SK-N-SH (cell line): ENCODE results near the gene ERC2. TPM values are rescaled to one million over a fixed set of nuclear protein-coding genes. Genes with fewer than 3 reads are reported as not detected.

Experiments
- CTCF ChIA-PET: fragments of 300-600, 350-600 bp; formaldehyde crosslinking; extraction: SDS; loops from one replicate; lab custom pipeline; 2021; lab: Yijun Ruan, JAX
- POLR2A ChIA-PET: fragments of 350-600 bp; sonication (Branson Sonifier 250); formaldehyde crosslinking; extraction: SDS; loops from one replicate; lab custom pipeline; 2020; ENCODE audit warnings: antibody characterized with exemption, inconsistent platforms; lab: Yijun Ruan, JAX
- DNase-seq: peaks from one replicate; pipeline ENCODE4 v3.0.0; 2012
- H2AFZ ChIP-seq: fragments of 200-600 bp; sonication (generic); 2 replicates; pipeline ENCODE4 v1.8.1; 2016; ENCODE audit warnings: antibody characterized with exemption, mild to moderate bottlenecking, low read depth
- H3F3A ChIP-seq: fragments of 200-600 bp; sonication (generic); replicated peaks from 2 replicates; pipeline ENCODE3; 2016; ENCODE audit warnings: antibody characterized with exemption, mild to moderate bottlenecking; ENCODE audit not compliant: insufficient read depth
- H3K27ac ChIP-seq, 2 experiments: fragments of 200-500 bp in 1 of 2; fragments of 200-600 bp in 1 of 2; sonication (Bioruptor generic) in 1 of 2; sonication (generic), shearing (Covaris generic) in 1 of 2; 2 replicates each; pipeline versions ENCODE4 v1.5.1 to v1.6.1; 2014 to 2016; ENCODE audit warnings: low read depth in 2 of 2, inconsistent platforms in 1 of 2, low read length in 1 of 2, mild to moderate bottlenecking in 1 of 2, mixed read lengths in 1 of 2
- H3K27me3 ChIP-seq: fragments of 200-600 bp; sonication (generic), shearing (Covaris generic); 2 replicates; pipeline ENCODE4 v1.6.1; 2016; ENCODE audit warnings: mixed run types; ENCODE audit not compliant: insufficient read depth
- H3K36me3 ChIP-seq, 2 experiments: fragments of 200-500 bp in 1 of 2; fragments of 200-600 bp in 1 of 2; sonication (Bioruptor generic) in 1 of 2; sonication (generic) in 1 of 2; replicated peaks in 1 of 2; 2 replicates each; pipeline versions ENCODE3 to v1.5.1; 2014 to 2016; ENCODE audit warnings: low read length in 1 of 2, mild to moderate bottlenecking in 1 of 2; ENCODE audit not compliant: insufficient read depth in 2 of 2, control insufficient read depth in 1 of 2
- H3K4me1 ChIP-seq, 2 experiments: fragments of 200-500 bp in 1 of 2; fragments of 200-600 bp in 1 of 2; sonication (Bioruptor generic) in 1 of 2; sonication (generic), shearing (Covaris generic) in 1 of 2; 2 replicates each; pipeline versions ENCODE4 v1.5.1 to v1.6.1; 2014 to 2016; ENCODE audit warnings: low read depth in 1 of 2, low read length in 1 of 2, mixed run types in 1 of 2; ENCODE audit not compliant: insufficient read depth in 2 of 2, control insufficient read depth in 1 of 2
- H3K4me2 ChIP-seq: fragments of 200-600 bp; sonication (generic), shearing (Covaris generic); 2 replicates; pipeline ENCODE4 v1.6.1; 2017; ENCODE audit warnings: mixed run types
- H3K4me3 ChIP-seq, 2 experiments: fragments of 200-500 bp in 1 of 2; fragments of 200-600 bp in 1 of 2; sonication (Bioruptor generic) in 1 of 2; sonication (generic), shearing (Covaris generic) in 1 of 2; 2 replicates each; pipeline versions ENCODE4 v1.5.1 to v1.8.1; 2014 to 2016; ENCODE audit warnings: low read depth in 2 of 2, inconsistent platforms in 1 of 2, low read length in 1 of 2, mild to moderate bottlenecking in 1 of 2, mixed read lengths in 1 of 2, moderate library complexity in 1 of 2
- H3K79me2 ChIP-seq: fragments of 200-600 bp; sonication (generic); 2 replicates; pipeline ENCODE4 v1.8.1; 2017; ENCODE audit warnings: mild to moderate bottlenecking; ENCODE audit not compliant: insufficient read depth
- H3K9ac ChIP-seq: fragments of 200-600 bp; sonication (generic); 2 replicates; pipeline ENCODE4 v1.6.1; 2017; ENCODE audit warnings: mixed run types
- H3K9me2 ChIP-seq: fragments of 200-600 bp; sonication (generic); 2 replicates; pipeline ENCODE4 v1.6.1; 2017; ENCODE audit warnings: mixed run types
- H3K9me3 ChIP-seq: fragments of 200-600 bp; sonication (generic); 2 replicates; pipeline ENCODE4 v1.6.1; 2017; ENCODE audit warnings: mixed run types, mild to moderate bottlenecking, moderate library complexity
- H4K20me1 ChIP-seq: fragments of 200-600 bp; sonication (generic); 2 replicates; pipeline ENCODE4 v1.6.1; 2017; ENCODE audit warnings: mild to moderate bottlenecking, mixed run types; ENCODE audit not compliant: insufficient read depth
- CHD2 ChIP-seq: fragments of 150-350 bp; IDR thresholded peaks from 2 replicates; pipeline ENCODE4 v1.6.1; 2018; ENCODE audit warnings: low read length; ENCODE audit not compliant: partially characterized antibody
- ELF1 ChIP-seq: IDR thresholded peaks from 2 replicates; pipeline ENCODE4 v1.4.0; 2012
- EP300 ChIP-seq, 2 experiments: IDR thresholded peaks; 2 replicates each; pipeline versions ENCODE4 v1.4.0 to v1.6.1; 2012; ENCODE audit warnings: borderline replicate concordance in 1 of 2, low read depth in 1 of 2, low read length in 1 of 2
- FOXJ3 ChIP-seq: sonication (generic); formaldehyde crosslinking; IDR thresholded peaks from 2 replicates; pipeline ENCODE4 v1.5.1; 2020; ENCODE audit warnings: mild to moderate bottlenecking, missing genetic modification reagents
- FOXM1 ChIP-seq: IDR thresholded peaks from 2 replicates; pipeline ENCODE4 v1.4.0; 2012; ENCODE audit warnings: low read depth, mild to moderate bottlenecking
- GATA2 ChIP-seq: sonication (generic); formaldehyde crosslinking; IDR thresholded peaks from 2 replicates; pipeline ENCODE4 v1.5.0; 2020; ENCODE audit warnings: mild to moderate bottlenecking, missing genetic modification reagents
- JUND ChIP-seq: IDR thresholded peaks from 2 replicates; pipeline ENCODE4 v1.4.0; 2012
- MXI1 ChIP-seq: IDR thresholded peaks from 2 replicates; pipeline ENCODE4 v1.6.1; 2012; ENCODE audit warnings: mild to moderate bottlenecking, low read depth, low read length, improper control_type of control experiment
- POLR2AphosphoS5 ChIP-seq: IDR thresholded peaks from 2 replicates; pipeline ENCODE4 v1.6.1; 2012; ENCODE audit warnings: low read depth, low read length
- RAD21 ChIP-seq: IDR thresholded peaks from 2 replicates; pipeline ENCODE4 v1.6.1; 2012; ENCODE audit warnings: mild to moderate bottlenecking, low read length
- RCOR1 ChIP-seq: fragments of 150-350 bp; IDR thresholded peaks from 2 replicates; pipeline ENCODE4 v1.6.1; 2017; ENCODE audit warnings: antibody characterized with exemption, low read length
- RFX5 ChIP-seq: IDR thresholded peaks from 2 replicates; pipeline ENCODE4 v1.6.1; 2012; ENCODE audit warnings: mild to moderate bottlenecking, improper control_type of control experiment, low read length
- SIN3A ChIP-seq: IDR thresholded peaks from 2 replicates; pipeline ENCODE4 v1.6.1; 2012; ENCODE audit warnings: low read depth, mild to moderate bottlenecking, low read length, moderate library complexity, borderline replicate concordance
- SMC3 ChIP-seq: IDR thresholded peaks from 2 replicates; pipeline ENCODE4 v1.6.1; 2012; ENCODE audit warnings: low read depth, low read length, improper control_type of control experiment
- TCF12 ChIP-seq: IDR thresholded peaks from 2 replicates; pipeline ENCODE4 v1.4.0; 2012
- TEAD4 ChIP-seq: IDR thresholded peaks from 2 replicates; pipeline ENCODE4 v1.4.0; 2012; ENCODE audit warnings: mild to moderate bottlenecking, borderline replicate concordance; ENCODE audit not compliant: insufficient read depth
- YY1 ChIP-seq: IDR thresholded peaks from 2 replicates; pipeline ENCODE4 v1.4.0; 2012; ENCODE audit warnings: low read depth, mild to moderate bottlenecking
- ZBTB33 ChIP-seq: IDR thresholded peaks from 2 replicates; pipeline ENCODE4 v1.4.0; 2012; ENCODE audit warnings: low read depth, borderline replicate concordance
- WGBS: methylation state at CpG from one replicate; pipeline ENCODE4 v1.1.6; 2017; ENCODE audit warnings: low lambda C conversion rate; 5-methylcytosine and 5-hydroxymethylcytosine counted together
- polyA plus RNA-seq, 3 experiments: library from polyadenylated mRNA; depleted of rRNA; stranded (reverse); fragments of >200 nt; gene quantifications; 2 replicates each; pipeline ENCODE4 v1.2.3, GENCODE V29; 2012
- TF ChIP-seq, protein P1 (sequence below): fragments of 200-600 bp; sonication (generic); IDR thresholded peaks from 2 replicates; pipeline ENCODE4 v1.6.1; 2017; ENCODE audit warnings: antibody characterized with exemption, mild to moderate bottlenecking, moderate library complexity
- TF ChIP-seq, protein P2 (sequence below): fragments of 150-350 bp; IDR thresholded peaks from 2 replicates; pipeline ENCODE4 v1.6.1; 2016; ENCODE audit warnings: mild to moderate bottlenecking, low read depth, low read length

Gene ERC2
- polyA plus RNA-seq, 1 of the 3 experiments (the other 2 are of a cell fraction) = 1.6 TPM

DNA sequence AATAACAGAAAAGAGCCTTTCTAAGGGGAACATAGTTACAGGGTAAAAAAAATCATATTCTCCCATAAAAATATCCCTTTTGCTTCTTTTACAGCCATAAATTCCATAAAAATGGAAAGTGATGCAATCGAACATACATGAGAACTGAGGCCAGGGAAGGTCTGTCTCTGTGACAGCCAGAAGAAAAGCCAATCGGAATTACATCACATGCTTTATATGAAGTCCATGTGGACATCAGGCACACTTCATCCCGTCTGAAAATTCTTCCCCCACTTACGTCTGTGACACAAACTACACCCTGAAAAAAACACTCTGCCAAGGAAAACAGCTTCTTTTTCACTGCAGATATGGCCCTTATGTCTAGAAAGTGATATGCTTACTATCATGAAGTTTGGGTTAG is 323.5 kb downstream of the ERC2 start:
- Histone ChIP-seq H3K36me3 (no peaks in the 10 kb centered on the region), H2AFZ (no peak overlapping the region), H3K9ac (no peak overlapping the region), H3K79me2 (no peaks in the 10 kb centered on the region), H4K20me1 (no peaks in the 10 kb centered on the region), H3K4me1 (no peaks in the 10 kb centered on the region), H3K9me3 (no peaks in the 10 kb centered on the region), H3K4me2 (no peak overlapping the region), H3K9me2 (no peaks in the 10 kb centered on the region), H3K27me3 (no peaks in the 10 kb centered on the region), H3K27ac (no peak overlapping the region), H3K4me3 (no peak overlapping the region), H3F3A (peaks cover 5% of the 10 kb centered on the region)
- 84% methylated on average over 4 of the region's 4 CpGs for WGBS
- ChIA-PET POLR2A (no interaction called here), CTCF (interaction anchor here (0.6 kb wide), 1 partner anchor 157 kb away, joined by 4 read pairs; no protein-coding TSS in a partner anchor)
- no peak for DNase-seq
- no peak for TF ChIP-seq TCF12
- no peak for TF ChIP-seq FOXM1
- no peak for TF ChIP-seq RCOR1
- no peak for TF ChIP-seq RFX5
- no peak for TF ChIP-seq FOXJ3 (CRISPR knock-in tag)
- no peak for TF ChIP-seq RAD21
- TF ChIP-seq ELF1 = no peak
- TF ChIP-seq, protein P1, sequence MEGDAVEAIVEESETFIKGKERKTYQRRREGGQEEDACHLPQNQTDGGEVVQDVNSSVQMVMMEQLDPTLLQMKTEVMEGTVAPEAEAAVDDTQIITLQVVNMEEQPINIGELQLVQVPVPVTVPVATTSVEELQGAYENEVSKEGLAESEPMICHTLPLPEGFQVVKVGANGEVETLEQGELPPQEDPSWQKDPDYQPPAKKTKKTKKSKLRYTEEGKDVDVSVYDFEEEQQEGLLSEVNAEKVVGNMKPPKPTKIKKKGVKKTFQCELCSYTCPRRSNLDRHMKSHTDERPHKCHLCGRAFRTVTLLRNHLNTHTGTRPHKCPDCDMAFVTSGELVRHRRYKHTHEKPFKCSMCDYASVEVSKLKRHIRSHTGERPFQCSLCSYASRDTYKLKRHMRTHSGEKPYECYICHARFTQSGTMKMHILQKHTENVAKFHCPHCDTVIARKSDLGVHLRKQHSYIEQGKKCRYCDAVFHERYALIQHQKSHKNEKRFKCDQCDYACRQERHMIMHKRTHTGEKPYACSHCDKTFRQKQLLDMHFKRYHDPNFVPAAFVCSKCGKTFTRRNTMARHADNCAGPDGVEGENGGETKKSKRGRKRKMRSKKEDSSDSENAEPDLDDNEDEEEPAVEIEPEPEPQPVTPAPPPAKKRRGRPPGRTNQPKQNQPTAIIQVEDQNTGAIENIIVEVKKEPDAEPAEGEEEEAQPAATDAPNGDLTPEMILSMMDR = no peak
- no peak for TF ChIP-seq POLR2AphosphoS5
- TF ChIP-seq, protein P2, sequence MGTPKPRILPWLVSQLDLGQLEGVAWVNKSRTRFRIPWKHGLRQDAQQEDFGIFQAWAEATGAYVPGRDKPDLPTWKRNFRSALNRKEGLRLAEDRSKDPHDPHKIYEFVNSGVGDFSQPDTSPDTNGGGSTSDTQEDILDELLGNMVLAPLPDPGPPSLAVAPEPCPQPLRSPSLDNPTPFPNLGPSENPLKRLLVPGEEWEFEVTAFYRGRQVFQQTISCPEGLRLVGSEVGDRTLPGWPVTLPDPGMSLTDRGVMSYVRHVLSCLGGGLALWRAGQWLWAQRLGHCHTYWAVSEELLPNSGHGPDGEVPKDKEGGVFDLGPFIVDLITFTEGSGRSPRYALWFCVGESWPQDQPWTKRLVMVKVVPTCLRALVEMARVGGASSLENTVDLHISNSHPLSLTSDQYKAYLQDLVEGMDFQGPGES = no peak
- TF ChIP-seq GATA2 (CRISPR knock-in tag) = no peak
- TF ChIP-seq ZBTB33 = no peak
- no peak for TF ChIP-seq TEAD4
- no peak for TF ChIP-seq JUND
- no peak for TF ChIP-seq SMC3
- no peak for TF ChIP-seq MXI1
- TF ChIP-seq YY1 = no peak
- TF ChIP-seq CHD2 = no peak
- TF ChIP-seq EP300 (IDR thresholded peaks at IDR 0.05; ENCODE audit: borderline replicate concordance in 1 of 2, low read depth in 1 of 2, low read length in 1 of 2) = no peak
- TF ChIP-seq SIN3A = no peak
